CD4-positive, alpha-beta T cell treated with Interleukin-1 beta for 1 hour (primary cell): Measurements from ENCODE around the gene AFTPH.

Experiments
- DNase-seq, 2 donors: peaks; one replicate each; pipeline ENCODE4 v3.0.0-alpha.2; 2020 to 2022

AFTPH gene

DNA sequence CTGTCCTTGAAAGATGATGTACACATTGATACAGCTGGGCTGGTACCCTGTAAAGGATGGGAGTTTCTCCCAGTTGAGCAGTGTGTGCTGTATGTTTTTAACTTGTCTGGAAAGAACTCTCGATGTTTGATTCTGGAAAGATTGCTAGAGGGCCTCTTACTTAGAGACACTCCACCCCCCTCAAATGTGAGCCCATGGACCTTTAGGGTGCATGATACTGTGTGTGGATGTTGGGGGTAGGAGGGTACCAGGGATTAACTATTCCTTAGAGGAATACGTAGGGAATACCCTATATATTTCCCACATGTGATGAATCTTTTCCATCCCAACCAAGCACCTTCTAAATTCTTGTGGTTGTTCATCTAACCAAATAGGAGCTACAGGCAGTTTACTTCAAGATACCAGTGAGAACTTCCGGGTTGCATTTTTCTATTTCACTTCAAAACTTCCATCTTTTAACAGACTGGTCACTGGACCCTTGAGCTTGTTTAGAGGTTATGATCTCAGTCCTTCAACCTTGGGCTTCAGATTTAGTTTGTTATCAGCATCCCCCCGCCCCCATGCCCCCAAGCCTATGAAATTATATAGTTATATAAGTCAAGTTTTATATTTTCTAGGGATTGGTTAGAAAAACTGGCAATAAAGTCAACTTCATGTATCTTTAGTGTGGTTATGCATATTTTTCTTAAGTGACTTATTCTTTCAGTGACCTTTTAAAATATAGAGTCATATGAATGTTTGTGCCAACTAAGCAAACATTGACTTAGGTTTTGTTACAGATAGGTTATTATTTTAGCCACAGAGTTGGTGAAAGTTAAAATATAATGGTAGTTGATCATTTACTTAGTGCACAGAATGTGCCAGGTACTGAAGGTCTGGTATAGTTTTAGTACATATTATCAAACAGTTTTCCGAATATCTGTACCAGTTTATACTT, 18.2 kb downstream of the AFTPH start:
- no peak for DNase-seq

DNA sequence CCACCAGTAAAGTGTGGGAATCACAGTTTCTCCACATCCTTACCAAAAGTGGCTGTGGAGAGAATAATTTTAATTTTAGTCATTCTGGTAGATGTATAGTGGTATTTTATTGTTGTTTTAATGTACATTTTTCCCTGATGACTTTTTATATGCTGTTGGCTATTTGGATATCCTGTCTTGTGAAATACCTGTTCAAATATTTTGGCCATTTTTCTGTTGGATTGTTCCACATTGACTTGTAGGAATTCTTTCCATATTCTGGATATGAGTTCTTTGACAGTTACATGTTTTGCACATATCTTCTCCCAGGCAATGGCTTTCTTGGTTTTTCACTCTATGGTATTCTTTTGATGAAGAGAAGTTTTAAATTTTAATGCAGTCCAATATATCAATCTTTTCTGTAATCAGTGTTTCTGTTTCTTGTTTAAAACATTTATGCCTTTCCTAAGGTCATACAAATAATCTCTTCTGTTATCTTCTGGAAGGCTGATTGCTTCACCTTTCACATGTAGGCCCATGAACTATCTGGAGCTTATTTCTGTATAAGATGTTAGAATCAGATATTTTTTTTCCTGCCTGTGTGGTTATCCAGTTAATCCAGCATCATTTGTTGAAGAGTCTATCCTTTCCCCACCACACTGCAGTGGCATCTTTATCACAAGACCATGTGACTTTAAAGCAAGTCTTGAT, 19.0 kb downstream of the AFTPH start:
- DNase-seq: no peak

DNA sequence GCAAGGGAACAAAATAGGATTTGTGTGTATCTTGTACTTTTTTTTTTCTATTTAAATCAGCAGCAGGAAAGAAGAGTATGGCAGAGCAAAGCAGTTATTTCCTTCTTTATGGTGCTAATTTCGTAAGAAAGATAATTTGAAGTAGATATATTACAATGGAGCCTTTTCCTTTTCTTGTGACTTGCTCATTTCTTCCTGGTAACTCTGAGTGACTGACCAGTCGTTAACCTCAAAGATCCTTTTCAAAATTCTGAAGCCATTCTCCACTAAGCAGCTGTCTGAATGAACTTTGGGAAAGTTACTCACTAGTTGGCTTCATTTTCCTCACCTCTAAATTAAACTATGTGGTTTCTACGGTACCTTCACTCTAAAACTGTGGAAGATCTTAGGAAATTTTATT, 24.6 kb downstream of the AFTPH start:
- DNase-seq: no peak

DNA sequence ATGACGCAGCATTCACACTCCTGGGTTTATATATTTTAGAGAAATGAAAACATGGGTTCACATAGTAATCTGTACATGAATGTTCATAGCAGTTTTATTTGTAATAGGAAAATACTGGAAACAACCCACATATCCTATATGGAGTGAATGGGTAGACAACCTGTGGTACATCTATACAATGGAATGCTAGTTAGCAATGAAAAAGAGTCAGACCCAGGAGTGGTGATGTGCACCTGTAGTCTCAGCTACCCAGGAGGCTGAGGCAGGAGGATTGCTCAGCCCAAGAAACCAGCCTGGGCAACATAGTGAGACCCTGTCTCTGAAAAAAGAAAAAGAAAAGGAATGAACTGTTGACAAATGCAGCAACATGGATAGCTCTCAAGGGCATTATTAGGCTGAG, 25.9 kb downstream of the AFTPH start:
- DNase-seq: no peak

DNA sequence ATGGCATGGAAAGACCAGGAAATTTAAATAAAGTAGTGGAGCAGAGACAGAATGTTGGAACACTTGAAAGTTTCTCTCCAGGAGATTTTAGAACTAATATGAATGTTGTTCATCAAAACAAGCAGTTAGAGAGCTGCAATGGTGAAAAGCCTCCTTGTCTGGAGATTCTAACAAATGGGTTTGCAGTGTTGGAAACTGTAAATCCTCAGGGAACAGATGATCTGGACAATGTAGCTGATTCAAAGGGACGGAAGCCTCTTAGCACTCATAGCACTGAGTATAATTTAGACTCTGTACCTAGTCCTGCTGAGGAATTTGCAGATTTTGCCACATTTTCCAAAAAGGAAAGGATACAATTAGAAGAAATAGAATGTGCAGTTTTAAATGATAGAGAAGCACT, 27.7 kb downstream of the AFTPH start:
- DNase-seq: no peak

DNA sequence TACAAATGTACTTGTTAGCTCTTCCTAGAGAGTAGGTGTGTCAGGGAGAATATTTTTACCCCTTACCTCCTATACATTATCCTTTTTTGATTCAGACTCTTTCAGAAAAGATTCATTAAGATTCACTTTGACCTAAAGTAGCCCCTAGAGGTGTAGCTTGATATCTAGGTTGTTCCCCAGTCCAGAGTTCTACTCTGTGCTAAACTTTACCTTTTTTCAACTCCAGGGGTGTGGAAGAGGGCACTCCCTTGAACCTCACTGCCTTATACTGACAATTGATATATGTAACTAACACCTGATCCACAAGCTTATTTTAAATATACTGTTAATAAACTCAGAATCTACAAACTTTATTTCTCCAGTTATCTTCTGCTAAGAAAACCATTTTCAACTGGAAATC, 30.0 kb downstream of the AFTPH start:
- DNase-seq: no peak

DNA sequence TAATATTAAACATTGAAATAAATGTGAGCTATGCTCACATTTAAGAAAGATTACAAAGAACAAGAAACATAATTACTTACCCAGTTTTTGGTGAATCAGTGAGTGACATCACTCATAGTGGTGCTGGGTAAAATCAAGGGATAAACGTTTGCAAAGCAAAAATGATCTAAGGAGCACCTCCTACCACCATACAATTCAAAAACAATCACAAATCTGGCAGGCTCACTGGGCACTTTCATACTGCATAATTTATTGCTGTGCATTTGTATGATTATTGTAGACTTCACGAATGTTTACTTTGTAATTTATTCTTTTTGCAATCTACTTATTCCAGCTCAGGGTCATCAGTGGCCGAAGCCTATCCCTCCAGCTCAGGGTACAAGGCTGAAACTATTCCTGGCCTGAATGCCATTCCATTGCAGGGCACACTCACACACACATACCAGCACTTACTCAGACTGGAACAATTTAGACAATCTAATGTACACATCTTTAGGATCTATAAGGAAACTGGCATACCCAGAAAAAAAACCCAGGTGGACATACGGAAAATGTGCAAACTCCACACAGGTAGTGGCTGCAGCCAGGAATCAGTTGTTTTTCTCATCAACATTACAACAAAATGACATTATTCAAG, 34.4 kb downstream of the AFTPH start:
- DNase-seq: no peak

DNA sequence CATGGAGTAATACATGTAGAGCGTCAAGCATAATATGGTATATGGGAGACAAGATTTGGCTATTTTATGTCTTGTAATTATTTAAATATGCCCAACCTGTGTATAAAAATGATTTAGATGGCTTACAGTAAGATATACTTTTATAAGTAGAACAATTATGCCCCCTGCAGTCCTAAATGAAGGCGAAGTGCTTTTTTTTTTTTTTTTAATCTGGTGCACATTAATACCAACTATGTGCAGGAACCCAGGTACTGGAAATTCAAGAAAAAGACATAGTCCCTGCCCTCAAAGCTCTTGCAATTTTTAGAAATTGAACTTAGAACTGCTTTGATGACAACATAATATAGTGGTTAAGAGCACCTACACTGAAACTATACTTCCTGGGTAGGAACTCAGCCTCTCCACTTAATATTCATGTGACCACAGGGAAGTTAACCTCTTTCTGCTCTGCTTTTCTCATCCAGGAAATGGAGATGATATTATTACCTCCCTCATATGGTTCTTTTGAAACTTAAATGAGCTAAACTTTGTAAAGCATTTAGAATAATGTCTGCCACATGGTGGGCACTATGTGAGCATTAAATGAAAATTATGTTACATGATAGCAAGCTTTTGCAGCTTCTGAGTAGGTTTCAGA, 38.1 kb downstream of the AFTPH start:
- peak in 1 of 2 donors; percentile 51 for DNase-seq

DNA sequence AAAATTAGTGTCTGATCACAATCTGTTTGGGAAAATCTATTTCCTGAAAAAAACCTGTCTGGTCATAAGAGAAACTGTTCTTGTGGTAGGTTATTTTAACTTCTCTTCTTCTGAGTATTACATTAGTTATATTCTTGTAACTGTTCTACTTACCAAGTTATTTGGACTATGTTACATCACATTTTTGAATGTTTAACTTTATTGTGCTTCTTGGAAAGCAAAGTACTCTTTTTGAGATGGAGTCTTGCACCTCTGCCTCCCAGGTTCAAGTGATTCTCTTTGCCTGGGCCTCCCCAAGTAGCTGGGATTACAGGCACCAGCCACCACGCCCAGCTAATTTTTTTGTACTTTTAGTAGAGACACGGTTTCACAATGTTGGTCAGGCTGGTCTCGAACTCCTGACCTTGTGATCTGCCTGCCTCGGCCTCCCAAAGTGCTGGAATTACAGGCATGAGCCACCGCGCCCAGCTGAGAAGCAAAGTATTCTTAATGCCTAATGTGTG, 39.4 kb downstream of the AFTPH start:
- no peak for DNase-seq

DNA sequence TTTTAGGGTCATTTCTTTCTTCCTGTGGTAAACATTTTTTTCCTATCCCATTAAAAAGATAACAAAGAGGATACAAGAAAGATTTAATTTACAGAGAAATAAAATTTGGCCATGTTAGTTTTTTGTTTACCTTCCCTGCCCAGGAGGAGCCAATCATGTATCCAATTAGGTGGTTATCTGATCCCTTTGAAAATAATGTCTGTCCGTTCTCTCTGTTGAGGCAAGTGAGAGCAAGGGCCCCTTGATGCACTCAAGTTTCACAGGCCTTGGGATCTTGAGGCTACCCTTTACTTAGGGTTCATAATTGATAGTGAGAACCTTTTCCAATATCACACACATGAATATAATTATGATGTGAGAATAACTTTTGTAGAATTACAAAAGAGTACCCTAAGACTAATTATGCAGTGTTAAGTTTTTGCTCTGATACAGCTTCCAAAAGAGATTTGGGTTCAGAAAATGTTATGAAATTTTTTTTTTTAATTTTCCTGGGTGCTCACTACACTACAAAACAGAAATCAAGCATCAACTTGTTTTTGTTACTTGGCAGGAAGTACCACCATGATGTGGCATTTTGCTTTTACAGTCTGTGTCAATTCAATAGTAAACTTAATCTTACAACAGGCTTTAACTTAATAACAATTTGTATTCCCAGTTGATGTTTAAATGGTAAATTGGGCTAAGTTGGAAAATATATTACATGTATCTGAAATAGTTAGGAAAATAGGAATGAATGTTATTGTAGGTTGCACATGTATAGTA, 42.0 kb downstream of the AFTPH start:
- DNase-seq: no peak

DNA sequence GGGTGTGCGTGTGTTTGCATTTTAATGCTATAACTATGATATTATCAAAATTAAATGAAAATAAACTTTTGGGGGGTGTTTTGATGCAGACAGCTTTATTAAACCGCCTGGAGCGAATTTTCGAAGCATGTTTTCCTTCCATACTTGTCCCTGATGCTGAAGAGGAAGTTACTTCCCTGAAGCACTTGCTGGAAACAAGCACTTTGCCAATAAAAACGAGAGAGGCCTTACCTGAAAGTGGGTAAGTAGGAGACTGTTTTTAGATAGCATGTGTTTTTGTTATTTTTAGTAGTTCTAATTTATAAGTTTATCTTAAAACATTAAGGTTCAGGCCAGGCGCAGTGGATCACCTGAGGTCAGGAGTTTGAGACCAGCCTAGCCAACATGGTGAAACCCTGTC, 43.3 kb downstream of the AFTPH start:
- DNase-seq: no peak

DNA sequence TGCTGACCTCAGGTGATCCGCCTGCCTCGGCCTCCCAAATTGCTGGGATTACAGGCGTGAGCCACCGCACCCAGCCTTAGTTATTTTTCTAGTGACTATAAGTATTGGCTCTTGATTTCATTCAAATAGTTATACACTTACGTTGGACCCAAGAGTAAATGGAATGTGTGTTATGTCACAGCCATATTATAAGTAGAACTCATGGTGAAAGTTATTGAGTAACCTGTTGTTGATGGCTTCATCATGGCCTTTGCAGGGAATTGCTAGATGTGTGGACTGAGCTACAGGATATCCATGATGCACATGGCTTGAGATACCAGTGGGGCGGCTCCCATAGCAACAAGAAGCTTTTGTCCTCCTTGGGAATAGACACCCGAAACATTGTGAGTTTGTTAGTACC, 44.7 kb downstream of the AFTPH start:
- no peak for DNase-seq

DNA sequence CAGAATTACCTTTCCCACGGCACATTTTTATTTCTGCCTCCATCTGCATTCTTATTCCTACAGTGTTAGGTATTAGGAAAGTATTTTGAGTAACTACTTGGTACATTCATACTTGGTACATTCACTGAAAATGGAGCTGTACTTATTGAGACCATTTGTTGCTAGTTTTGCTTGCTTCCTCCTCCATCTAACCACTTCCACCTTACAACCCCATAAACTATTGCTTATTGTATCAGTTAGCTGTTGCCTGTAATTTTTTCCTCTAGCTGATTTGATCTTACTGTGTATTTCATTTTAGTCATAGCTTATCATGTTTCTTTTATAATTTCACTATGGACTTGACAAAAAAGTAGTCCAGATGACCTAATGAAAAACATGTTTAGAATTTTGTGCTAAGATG, 50.7 kb downstream of the AFTPH start:
- DNase-seq: no peak

DNA sequence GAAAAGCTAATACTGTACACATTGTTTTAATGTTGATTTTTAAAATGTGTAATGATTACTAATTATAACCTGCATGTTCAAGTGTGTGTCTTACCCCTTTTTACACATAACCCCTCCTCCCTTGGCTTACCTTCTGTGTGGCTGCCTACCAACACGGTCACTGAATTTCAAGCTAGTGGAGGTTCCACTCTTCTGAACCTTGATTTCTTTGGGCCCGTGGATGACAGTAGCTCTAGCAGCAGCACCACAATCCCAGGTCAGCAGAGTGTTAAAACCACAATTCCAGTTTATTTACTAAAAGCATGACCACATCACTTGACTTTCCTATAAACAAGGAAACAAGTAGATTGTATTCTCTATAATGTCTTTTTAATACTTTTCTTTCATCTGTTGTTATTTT, 56.9 kb downstream of the AFTPH start:
- DNase-seq: no peak

DNA sequence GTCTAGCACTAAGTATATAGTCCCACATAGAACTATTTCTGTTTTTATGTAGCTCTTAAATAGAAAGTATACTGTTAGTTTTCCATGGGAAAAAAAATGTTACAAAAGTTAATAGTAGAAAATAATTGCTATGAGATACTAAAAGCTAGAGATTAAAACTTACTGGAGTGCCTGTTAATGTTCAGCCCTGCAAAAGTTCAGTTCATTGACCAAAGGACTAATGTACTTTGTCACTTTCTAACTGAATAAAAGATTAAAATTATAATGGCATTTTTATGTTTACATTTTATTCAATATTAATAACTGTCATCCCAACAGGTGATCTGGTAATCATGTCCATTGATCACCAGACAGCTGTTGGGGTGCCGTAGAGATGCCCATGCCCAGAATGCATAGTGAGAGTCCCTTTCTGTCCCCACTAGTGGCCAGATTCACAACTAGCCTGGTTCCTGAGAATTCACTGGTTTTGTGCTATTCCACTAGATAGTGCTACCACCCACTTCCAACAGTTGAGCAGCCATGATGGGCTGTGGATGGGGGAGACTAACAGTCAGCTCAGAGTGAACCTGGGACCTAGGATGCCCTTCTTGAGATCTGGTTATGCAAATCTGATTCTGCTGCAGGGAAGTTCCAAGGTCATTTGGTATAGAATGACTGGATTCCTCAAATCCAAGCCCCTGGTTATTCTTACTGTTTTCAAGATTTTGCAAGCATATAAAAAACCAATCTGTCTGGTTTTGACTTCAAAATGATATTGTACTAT, 57.8 kb downstream of the AFTPH start:
- no peak for DNase-seq

DNA sequence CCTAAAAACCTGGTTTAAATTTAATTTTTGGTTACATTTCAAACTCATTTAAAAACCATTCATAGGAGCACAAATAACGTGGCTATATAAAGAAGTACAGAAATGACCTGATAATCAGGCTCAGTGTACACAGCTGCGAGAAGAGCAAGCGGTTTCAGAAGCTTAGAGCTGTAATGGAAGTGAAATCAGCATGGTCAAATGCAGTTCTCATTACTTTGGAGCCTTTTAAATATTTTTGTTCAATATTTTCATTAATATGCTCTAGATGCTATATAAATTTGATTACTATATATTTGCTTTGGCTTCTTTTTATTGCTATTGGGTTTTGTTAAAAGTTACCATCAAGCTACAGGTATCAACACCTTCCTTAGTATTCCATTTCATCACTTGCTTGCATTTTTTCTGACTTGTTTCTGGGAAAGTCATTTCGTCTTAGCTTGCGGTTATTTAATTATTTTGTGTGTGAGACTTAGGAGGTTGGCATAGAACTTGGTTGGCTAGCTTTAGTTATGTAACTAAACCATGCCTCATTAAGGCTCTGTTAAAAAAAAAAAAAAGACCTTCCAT, 58.7 kb downstream of the AFTPH start:
- no peak for DNase-seq

DNA sequence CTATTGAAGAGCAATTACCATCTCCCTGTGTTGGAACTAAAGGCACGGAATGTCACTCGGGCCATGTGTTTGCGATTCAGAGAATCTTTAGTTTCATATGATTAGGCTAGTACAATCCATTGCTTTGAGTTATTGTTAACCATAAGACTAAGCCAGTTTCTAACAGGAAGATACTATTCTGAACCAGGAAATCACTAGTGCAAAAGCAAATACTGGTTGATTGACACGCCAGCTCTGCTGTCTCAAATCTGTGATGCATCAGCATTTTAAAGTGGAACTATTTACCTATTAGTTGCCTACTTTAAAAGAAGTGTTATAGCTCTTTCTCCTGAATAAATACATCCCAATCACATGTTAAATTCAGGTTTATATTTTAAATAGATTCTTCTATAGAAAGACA, 61.9 kb downstream of the AFTPH start:
- DNase-seq: no peak

DNA sequence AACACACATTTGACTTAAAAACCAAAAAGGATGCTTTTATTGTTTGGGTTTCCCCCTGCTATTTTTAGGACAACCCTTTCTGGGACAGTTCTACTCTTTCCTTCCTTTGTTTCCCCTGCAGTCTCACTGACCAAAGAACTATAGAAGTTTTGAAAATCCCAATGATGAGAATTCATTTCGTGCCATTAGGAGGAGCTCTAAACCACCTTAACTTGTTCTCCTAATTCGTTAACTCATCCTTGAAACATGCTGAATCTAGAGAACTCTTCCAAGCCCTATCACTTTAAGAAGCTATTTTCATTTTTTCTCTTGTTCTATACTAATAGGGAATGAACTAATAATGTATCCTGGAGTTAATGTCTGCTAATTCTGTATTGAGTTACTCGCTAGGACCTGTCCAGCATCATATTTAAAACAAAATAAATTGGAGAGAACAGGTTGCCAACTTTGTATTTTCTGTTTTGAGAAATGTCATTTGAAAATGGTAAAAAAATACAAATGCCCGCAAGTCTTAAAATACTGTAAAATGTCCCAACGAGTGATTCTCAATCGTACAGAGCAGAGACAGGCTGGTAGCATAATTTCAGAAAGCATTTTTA, 62.9 kb downstream of the AFTPH start:
- peak in 1 of 2 donors; percentile 51 for DNase-seq

DNA sequence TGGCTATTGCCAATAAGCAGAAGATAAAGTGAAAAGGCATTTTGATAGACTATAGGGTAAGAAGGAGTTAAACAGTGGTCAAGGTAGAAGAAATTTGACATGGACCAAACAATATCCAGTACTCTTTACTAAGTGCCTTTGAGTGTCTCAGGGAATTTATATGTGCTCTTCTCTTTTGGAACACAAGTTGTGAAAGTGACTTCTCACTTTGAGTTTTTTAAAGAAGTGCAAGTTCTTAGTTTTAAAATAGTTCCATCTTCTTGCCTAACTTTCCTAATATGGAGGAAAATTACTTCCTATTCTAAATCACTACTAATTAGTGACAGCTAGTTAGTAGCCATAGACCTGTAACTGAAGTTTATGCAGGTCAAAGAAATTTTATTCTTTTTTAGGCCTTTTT, 63.4 kb downstream of the AFTPH start:
- no peak for DNase-seq

DNA sequence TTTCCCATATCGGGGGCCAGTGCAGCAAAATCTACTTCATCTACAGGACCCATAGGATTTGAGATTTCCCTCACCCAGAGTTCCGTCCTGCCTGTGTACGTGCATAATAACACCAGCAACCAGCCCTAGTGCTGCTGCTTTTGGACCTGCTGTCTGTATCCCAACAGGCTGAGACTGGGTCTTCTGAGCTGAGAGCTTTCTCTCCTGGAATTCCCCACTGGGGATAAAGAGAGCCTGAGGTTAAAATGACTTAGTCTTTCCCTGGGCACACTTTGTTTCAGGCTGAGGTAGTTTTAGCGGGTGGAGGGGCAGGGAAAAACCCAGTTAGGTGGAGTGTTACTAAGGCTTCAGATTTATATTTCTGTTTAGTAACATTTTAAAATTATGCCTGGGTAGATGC, 67.1 kb downstream of the AFTPH start:
- no peak for DNase-seq
